Caco-2 (cell line): Measurements from ENCODE around the gene ANKRD12. TPM values are rescaled to one million over a fixed set of nuclear protein-coding genes. Genes with fewer than 3 reads are reported as not detected.

Experiments used
- BruUV-seq: library from RNA; stranded (reverse); fragments of 400-500 nt; replicated peaks from 2 replicates; lab custom pipeline; 2021; lab: Mats Ljungman, UMichigan
- CTCF ChIA-PET: fragments of 300-600 bp; sonication (Branson Sonifier 250); formaldehyde crosslinking; loops from one replicate; lab custom pipeline; 2022; ENCODE audit warnings: antibody characterized with exemption; lab: Charles Lee
- POLR2A ChIA-PET: fragments of 300-600 bp; sonication (Branson Sonifier 250); formaldehyde crosslinking; loops from one replicate; lab custom pipeline; 2022; ENCODE audit warnings: antibody characterized with exemption; lab: Charles Lee
- DNase-seq, 2 experiments: peaks; one replicate each; pipeline versions ENCODE4 v3.0.0 to v3.0.0-alpha.2; 2020 to 2022
- H3K27me3 ChIP-seq: replicated peaks from 2 replicates; pipeline ENCODE4 v1.6.0; 2011; ENCODE audit warnings: low read length; ENCODE audit not compliant: control insufficient read depth, insufficient read depth
- H3K36me3 ChIP-seq: 2 replicates; pipeline ENCODE4 v1.5.1; 2011; ENCODE audit warnings: low read length; ENCODE audit not compliant: control insufficient read depth, insufficient read depth
- H3K4me1 ChIP-seq: fragments of 250-450 bp; sonication (Bioruptor Pico); 2 replicates; pipeline ENCODE4 v1.5.1; 2020; ENCODE audit warnings: mild to moderate bottlenecking
- H3K4me3 ChIP-seq: 2 replicates; pipeline ENCODE4 v1.5.1; 2011; ENCODE audit warnings: low read depth, mild to moderate bottlenecking, control low read depth, low read length
- H3K9me3 ChIP-seq: fragments of 250-450 bp; sonication (Bioruptor Pico); 2 replicates; pipeline ENCODE4 v1.5.1; 2020; ENCODE audit warnings: mild to moderate bottlenecking, moderate library complexity
- H3K27ac Mint-ChIP-seq: one replicate; pipeline ENCODE4 v1.8.0; 2022; ENCODE audit warnings: mixed read lengths; ENCODE audit not compliant: unreplicated experiment
- H3K27me3 Mint-ChIP-seq: one replicate; pipeline ENCODE4 v1.8.0; 2022; ENCODE audit warnings: mixed read lengths; ENCODE audit not compliant: insufficient read depth, unreplicated experiment
- H3K36me3 Mint-ChIP-seq: one replicate; pipeline ENCODE4 v1.8.0; 2022; ENCODE audit warnings: mild to moderate bottlenecking, mixed read lengths; ENCODE audit not compliant: insufficient read depth, unreplicated experiment
- H3K4me1 Mint-ChIP-seq: one replicate; pipeline ENCODE4 v1.8.0; 2022; ENCODE audit warnings: low read depth, mixed read lengths; ENCODE audit not compliant: unreplicated experiment
- H3K4me3 Mint-ChIP-seq: one replicate; pipeline ENCODE4 v1.8.0; 2022; ENCODE audit warnings: mild to moderate bottlenecking, moderate library complexity, mixed read lengths; ENCODE audit not compliant: unreplicated experiment
- H3K9me3 Mint-ChIP-seq: one replicate; pipeline ENCODE4 v1.8.0; 2022; ENCODE audit warnings: mixed read lengths; ENCODE audit not compliant: unreplicated experiment
- CTCF ChIP-seq, 2 experiments: fragments of 200-600 bp in 1 of 2; IDR thresholded peaks; 1 replicate in 1 of 2; 2 replicates in 1 of 2; pipeline versions ENCODE4 v1.5.1 to v1.8.0; 2011 to 2022; ENCODE audit warnings: antibody characterized with exemption in 1 of 2, control low read depth in 1 of 2, inconsistent platforms in 1 of 2, low read depth in 1 of 2, low read length in 1 of 2, mild to moderate bottlenecking in 1 of 2, moderate library complexity in 1 of 2; ENCODE audit not compliant: insufficient read depth in 1 of 2, severe bottlenecking in 1 of 2, unreplicated experiment in 1 of 2
- intact Hi-C: fragments of 100-400 bp; cut with micrococcal nuclease; formaldehyde crosslinking; loops from one replicate; pipeline ENCODE4 v1.10.0; 2022; ENCODE audit not compliant: unreplicated experiment
- total RNA-seq: library from RNA; stranded (reverse); gene quantifications from 2 replicates; pipeline ENCODE4 v1.2.3, GENCODE V29; 2022

The ANKRD12 gene
- total RNA-seq, 1 experiment from 2014 or later = 33.2 TPM

- Histone ChIP-seq H3K36me3 (no peaks in the 10 kb centered on the region), H3K9me3 (no peaks in the 10 kb centered on the region), H3K4me1 (peaks cover 10% of the 10 kb centered on the region), H3K4me3 (no peak overlapping the region), H3K27me3 (no peaks in the 10 kb centered on the region)
- H3K36me3 Mint-ChIP-seq = no peaks in the 10 kb centered on the region
- TF ChIP-seq CTCF (IDR thresholded peaks at IDR 0.05; ENCODE audit: insufficient read depth in 1 of 2, low read depth in 1 of 2, low read length in 1 of 2, severe bottlenecking in 1 of 2, unreplicated experiment in 1 of 2) = no peak
- H3K27me3 Mint-ChIP-seq = no peaks in the 10 kb centered on the region
- intact Hi-C loops = no loop called here
- DNase-seq = no peak
- CTCF ChIA-PET = no interaction called here
- peaks cover 20% of the 10 kb centered on the region for H3K9me3 Mint-ChIP-seq
- POLR2A ChIA-PET = interaction anchor here (0.6 kb wide), 1 partner anchor 9 kb away, joined by 7 read pairs; the partner anchor contains the start of gene TWSG1
- no TSS peak for BruUV-seq
- H3K4me1 Mint-ChIP-seq = peaks cover 18% of the 10 kb centered on the region
- no peak overlapping the region for H3K4me3 Mint-ChIP-seq
- H3K27ac Mint-ChIP-seq = no peak overlapping the region
Observed at GRCh38 chr18:9325716-9326115, 189.1 kb downstream of the ANKRD12 start.

GRCh38 chr18:9328776-9329175 is 192.2 kb downstream of the ANKRD12 start:
- intact Hi-C loops = no loop called here
- H3K27ac Mint-ChIP-seq = no peak overlapping the region
- H3K27me3 Mint-ChIP-seq = no peaks in the 10 kb centered on the region
- no peaks in the 10 kb centered on the region for H3K27me3 ChIP-seq
- ChIA-PET POLR2A (no interaction called here), CTCF (no interaction called here)
- BruUV-seq = no TSS peak
- no peaks in the 10 kb centered on the region for H3K9me3 Mint-ChIP-seq
- H3K9me3 ChIP-seq = no peaks in the 10 kb centered on the region
- H3K4me1 Mint-ChIP-seq = no peaks in the 10 kb centered on the region
- DNase-seq = no peak
- H3K4me3 Mint-ChIP-seq = no peak overlapping the region
- H3K36me3 Mint-ChIP-seq = no peaks in the 10 kb centered on the region
- no peak overlapping the region for H3K4me3 ChIP-seq
- H3K36me3 ChIP-seq = no peaks in the 10 kb centered on the region
- no peaks in the 10 kb centered on the region for H3K4me1 ChIP-seq
- TF ChIP-seq CTCF (IDR thresholded peaks at IDR 0.05; ENCODE audit: insufficient read depth in 1 of 2, low read depth in 1 of 2, low read length in 1 of 2, severe bottlenecking in 1 of 2, unreplicated experiment in 1 of 2) = no peak

GRCh38 chr18:9329471-9329870 is 192.9 kb downstream of the ANKRD12 start:
- TF ChIP-seq CTCF (IDR thresholded peaks at IDR 0.05; ENCODE audit: insufficient read depth in 1 of 2, low read depth in 1 of 2, low read length in 1 of 2, severe bottlenecking in 1 of 2, unreplicated experiment in 1 of 2) = no peak
- POLR2A ChIA-PET = no interaction called here
- no peaks in the 10 kb centered on the region for H3K4me1 ChIP-seq
- no peaks in the 10 kb centered on the region for H3K36me3 Mint-ChIP-seq
- no peaks in the 10 kb centered on the region for H3K9me3 ChIP-seq
- no TSS peak for BruUV-seq
- H3K27ac Mint-ChIP-seq = no peak overlapping the region
- no peaks in the 10 kb centered on the region for H3K9me3 Mint-ChIP-seq
- intact Hi-C loops = no loop called here
- H3K36me3 ChIP-seq = no peaks in the 10 kb centered on the region
- H3K4me3 ChIP-seq = no peak overlapping the region
- no peak overlapping the region for H3K4me3 Mint-ChIP-seq
- no peaks in the 10 kb centered on the region for H3K27me3 ChIP-seq
- no peak for DNase-seq
- H3K4me1 Mint-ChIP-seq = no peaks in the 10 kb centered on the region
- CTCF ChIA-PET = no interaction called here
- H3K27me3 Mint-ChIP-seq = no peaks in the 10 kb centered on the region
